ENCODE data around the gene CD96. TPM values are rescaled to one million over a fixed set of nuclear protein-coding genes. Genes with fewer than 3 reads are reported as not detected.

Gene CD96
- polyA plus RNA-seq, 1 donor, result 2.0 TPM

GRCh38 chr3:111676211-111677006 lies 134.4 kb downstream of the CD96 start:
- DNase-seq, result no peak

DNA sequence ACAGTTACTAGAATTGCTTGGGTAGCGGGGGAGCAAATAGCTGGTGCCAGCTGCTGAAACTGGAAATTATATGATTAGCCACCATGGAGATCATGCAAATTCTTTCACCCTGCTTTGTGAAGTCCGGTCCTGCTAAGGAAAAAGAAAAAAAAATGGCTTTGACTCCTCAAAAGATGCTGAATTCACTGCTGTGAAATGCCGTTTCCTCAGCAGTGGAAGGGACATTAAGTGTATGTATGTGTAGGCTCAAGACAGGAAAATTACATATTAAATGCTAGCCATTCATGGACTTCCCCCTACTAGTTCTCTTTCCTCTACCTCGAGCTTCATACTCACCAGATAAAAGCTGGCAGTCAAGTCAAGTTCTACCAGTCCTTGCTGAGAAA lies 135.0 kb downstream of the CD96 start:
- DNase-seq, result no peak

DNA sequence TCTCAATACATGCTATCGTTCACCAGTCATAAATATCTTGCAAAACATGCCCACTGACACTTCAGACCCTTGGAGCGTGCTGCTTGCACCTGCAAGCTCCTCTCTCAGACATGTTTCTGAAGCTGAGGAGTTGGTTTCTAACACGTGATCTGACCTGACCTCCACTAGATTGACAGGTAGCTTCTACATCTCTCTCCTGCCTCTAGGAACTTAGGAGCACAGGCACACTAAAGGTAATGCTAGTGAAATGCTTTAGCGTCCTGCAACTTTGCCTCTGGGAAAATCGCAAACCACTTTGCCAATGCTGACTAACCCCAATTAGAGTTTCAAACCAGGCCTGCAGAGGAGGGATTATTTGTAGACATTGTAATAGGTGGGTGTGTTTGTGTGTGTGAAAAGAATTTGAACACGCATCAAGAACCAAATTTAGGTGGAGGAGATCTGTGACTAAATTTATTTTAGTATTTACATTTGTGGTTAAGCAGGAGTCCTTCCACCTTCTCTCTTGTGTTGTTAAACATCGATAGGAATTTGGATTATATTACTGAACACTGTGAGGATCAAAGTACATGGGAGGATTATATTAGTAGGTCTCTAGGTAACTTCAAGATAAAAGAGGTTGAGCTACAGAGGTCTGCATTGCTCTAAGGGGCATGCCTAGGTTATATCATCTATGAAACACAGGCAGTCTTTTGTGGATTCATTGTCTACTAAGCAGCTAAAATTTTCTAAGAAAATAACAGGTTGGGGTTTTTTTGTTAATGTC lies 139.8 kb downstream of the CD96 start:
- no peak for DNase-seq

DNA sequence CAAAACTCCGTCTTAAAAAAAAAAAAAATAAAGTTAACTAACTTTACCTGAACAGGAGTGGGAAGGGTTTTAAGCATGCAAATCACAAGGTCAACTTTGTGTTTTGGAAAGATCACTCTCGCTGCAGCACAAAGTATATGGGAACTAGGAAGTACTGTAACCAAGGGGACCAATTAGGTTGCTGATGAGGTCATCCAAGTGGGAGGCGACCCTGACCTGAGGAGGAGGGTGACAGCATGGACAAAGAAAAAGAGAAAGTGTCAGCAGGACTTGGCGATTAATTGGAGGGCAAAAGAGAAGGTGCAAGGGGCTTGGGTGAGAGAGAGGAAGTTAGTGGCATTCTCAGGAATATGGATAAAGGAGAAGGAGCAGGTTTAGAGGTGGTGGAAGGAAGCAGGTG lies 142.6 kb downstream of the CD96 start:
- no peak for DNase-seq

DNA sequence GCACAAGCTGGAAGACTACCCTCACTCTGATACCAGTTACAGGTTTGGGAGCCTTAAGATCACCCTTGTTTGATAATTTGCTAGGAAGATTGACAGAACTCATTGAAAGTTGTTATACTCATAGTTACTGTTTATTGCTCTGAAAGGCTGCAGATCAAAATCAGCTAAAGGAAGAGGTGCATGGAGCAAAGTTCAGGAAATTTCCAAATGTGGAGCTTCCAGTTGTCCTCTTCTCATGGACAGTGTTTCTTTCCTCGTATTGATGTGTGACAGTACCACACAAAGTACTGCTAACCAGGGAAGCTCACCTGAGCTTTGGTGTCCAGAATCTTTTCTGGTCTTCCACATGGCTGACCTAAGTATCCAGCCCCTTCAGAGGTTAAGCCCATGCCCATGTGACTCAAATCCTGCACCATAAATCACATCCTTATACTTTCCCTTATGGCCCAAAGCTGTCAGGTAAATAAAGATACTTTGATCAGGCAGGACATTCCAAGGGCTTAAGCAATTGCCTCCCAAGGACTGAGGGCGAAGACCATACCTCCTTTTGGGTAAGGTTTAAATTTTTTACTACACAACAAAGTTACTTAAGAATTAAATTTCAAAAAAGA lies 146.3 kb downstream of the CD96 start:
- no peak for DNase-seq

DNA sequence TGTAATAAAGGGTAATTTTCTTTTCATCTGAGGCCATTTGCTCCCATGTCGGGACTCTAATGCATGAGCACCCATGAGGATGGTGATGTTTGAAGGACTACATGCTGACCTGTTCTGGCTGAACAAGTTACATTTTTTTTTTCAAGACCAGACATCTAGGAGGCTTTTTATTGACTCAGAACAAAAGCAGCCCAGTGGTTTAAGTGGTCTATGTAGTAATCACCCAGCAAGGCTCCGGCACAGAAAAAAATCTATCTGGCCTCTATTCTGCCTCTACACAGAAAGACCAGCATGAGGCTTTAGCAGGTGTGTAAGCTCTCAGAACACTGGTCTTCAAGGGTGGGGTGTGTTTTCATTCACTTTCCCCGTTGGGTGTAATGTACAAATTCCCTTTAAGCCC lies 148.2 kb downstream of the CD96 start:
- DNase-seq, result no peak

DNA sequence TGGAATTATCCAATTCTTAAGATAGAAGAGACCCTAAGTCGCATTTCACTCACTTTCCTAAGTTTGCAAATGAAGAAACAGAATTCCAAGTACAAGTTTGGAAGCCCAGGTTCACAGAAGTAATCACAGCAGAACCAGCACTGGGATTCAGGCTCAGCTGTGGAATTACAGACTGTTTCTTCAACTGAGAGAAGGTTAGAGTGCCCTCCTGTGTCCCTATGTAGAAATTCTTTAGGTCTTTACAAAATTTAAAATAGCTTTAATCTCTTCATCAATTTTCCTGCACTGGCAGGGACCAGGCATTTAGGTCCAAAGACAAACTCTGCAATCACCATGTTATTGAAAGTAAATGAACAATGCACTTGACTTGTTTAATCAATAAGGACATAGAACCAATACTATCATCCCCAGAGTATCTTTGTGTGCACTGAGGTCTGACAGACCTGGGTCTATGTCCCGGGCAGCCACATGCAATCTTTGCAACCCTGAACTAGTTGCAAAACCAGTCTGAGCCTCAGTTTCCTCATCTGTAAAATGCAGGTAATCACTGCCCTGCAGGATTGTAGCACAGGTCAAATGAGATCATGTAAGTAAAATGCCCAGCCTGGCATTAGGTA lies 149.4 kb downstream of the CD96 start:
- DNase-seq, result no peak

GRCh38 chr3:111692593-111693552 lies 150.9 kb downstream of the CD96 start:
- DNase-seq, result no peak

- no peak for DNase-seq
Observed at GRCh38 chr3:111694471-111694870, 152.5 kb downstream of the CD96 start.

GRCh38 chr3:111695636-111696117 lies 153.7 kb downstream of the CD96 start:
- DNase-seq, result no peak

DNA sequence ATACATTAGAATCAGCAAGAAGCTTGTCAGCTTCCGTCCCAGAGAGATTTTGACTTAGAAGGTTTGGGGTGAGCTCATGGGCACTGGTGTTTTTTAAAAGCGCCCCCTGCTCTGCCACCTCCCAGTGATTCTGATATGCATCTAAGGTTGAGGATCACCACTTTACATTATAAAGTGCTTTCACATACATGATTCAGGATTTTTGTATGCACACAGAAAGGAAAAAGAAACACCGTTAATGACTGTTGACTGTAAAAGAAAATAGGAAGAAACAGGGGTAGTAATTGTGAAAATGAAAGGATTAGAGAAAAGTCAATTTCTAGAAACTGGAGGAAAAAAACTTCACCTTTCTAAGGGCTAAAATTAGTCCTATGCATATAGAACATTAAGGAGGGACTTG lies 158.1 kb downstream of the CD96 start:
- no peak for DNase-seq

DNA sequence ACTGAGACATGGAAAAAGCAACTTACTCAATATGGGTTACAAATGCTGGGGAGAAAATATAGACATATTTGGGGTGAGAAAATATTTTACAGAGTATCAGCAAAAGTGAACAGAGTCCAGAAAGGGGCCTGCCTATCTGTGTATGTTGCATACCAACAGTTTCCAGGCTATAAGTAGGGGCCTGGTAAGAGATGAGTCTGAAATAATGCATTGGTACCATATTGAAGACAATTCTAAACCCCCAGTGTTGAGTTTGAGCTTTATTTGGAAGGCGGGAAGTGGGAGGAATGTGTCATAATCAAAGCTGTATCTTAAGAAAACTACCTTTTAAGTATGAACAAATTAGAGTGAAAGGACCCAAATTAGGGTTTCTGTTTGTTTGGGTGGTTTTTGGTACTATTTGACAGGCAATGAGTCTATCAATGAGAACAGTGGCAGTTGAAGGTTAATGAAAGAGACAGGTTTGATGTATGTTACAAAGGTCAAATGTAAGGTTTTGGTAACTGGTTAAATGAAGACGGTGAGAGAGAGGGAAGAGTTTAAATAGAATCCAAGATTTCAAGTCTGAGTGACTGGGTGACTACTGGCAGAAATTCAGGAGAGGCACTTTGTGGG lies 159.4 kb downstream of the CD96 start:
- no peak for DNase-seq

Other genes with a start within 250 kb of the CD96 start
- 0.27 TPM for gene ZBED2, start 53.1 kb downstream of the CD96 start, polyA plus RNA-seq (ENCODE audit: insufficient read length)
- gene PLCXD2, start 132.5 kb downstream of the CD96 start, polyA plus RNA-seq (ENCODE audit: insufficient read length), result 13.0 TPM

Measured in left kidney (tissue), 2 donors.